HepG2 (cell line): Measurements from ENCODE around the gene ZNF530. TPM values are rescaled to one million over a fixed set of nuclear protein-coding genes. Genes with fewer than 3 reads are reported as not detected.

Experiments
- ATAC-seq: fragments of 200-7000 bp; cut with Tn5 transposase; 3 replicates; pipeline ENCODE4 v1.9.1; 2020; ENCODE audit warnings: mild to moderate bottlenecking, moderate library complexity
- BruUV-seq: library from RNA; stranded (reverse); fragments of 400-500 nt; replicated peaks from 2 replicates; lab custom pipeline; 2021; lab: Mats Ljungman, UMichigan
- CTCF ChIA-PET: fragments of 300-600 bp; formaldehyde crosslinking; extraction: SDS; loops from one replicate; lab custom pipeline; 2021; ENCODE audit warnings: low total read pairs, inconsistent platforms, low intra/inter-chr PET ratio; lab: Yijun Ruan, JAX
- POLR2A ChIA-PET: fragments of 350-600 bp; sonication (Branson Sonifier 250); formaldehyde crosslinking; loops from one replicate; lab custom pipeline; 2020; ENCODE audit warnings: antibody characterized with exemption, inconsistent platforms; lab: Yijun Ruan, JAX
- DNase-seq: peaks from one replicate; pipeline ENCODE4 v3.0.0-alpha.2; 2015; ENCODE audit warnings: low spot score
- FAIRE-seq: peaks from 3 replicates; lab custom pipeline; 2011; peaks lifted over from hg19 to GRCh38; lab: Jason Lieb, UNC
- H2AFZ ChIP-seq: one replicate; pipeline ENCODE4 v1.6.1; 2011; ENCODE audit warnings: low read length, inconsistent platforms
- H3K27ac ChIP-seq: fragments of 300-600 bp; 3 replicates; pipeline ENCODE4 v1.8.0; 2011; ENCODE audit warnings: mixed run types, mild to moderate bottlenecking, mixed read lengths, low read length, inconsistent platforms; ENCODE audit not compliant: insufficient read depth; ENCODE audit errors: extremely low read length
- H3K27me3 ChIP-seq, 2 experiments: fragments of 200-600 bp in 1 of 2; 2 replicates in 1 of 2; 3 replicates in 1 of 2; pipeline versions ENCODE4 v1.6.0 to v1.8.0; 2011; ENCODE audit warnings: low read length in 2 of 2, mild to moderate bottlenecking in 2 of 2, moderate library complexity in 2 of 2, inconsistent platforms in 1 of 2; ENCODE audit not compliant: insufficient read depth in 2 of 2, control insufficient read depth in 1 of 2
- H3K36me3 ChIP-seq, 2 experiments: fragments of 200-600 bp in 1 of 2; replicated peaks in 1 of 2; 2 replicates in 1 of 2; 3 replicates in 1 of 2; pipeline versions ENCODE4 v1.5.1 to v1.8.0; 2011; ENCODE audit warnings: low read length in 2 of 2, inconsistent platforms in 1 of 2; ENCODE audit not compliant: insufficient read depth in 2 of 2, control insufficient read depth in 1 of 2
- H3K4me1 ChIP-seq: 2 replicates; pipeline ENCODE4 v1.5.1; 2012; ENCODE audit warnings: low read length, inconsistent platforms; ENCODE audit not compliant: insufficient read depth
- H3K4me2 ChIP-seq: 2 replicates; pipeline ENCODE4 v1.6.0; 2011; ENCODE audit warnings: low read depth, low read length, inconsistent platforms
- H3K4me3 ChIP-seq, 3 experiments: fragments of 200-600 bp in 1 of 3; sonication (generic), shearing (Covaris generic) in 1 of 3; replicated peaks in 1 of 3; 2 replicates each; pipeline ENCODE4 v1.5.1; 2011 to 2016; ENCODE audit warnings: low read length in 3 of 3, inconsistent platforms in 2 of 3, low read depth in 2 of 3, mild to moderate bottlenecking in 2 of 3, control low read depth in 1 of 3, mixed read lengths in 1 of 3; ENCODE audit not compliant: insufficient read depth in 1 of 3
- H3K79me2 ChIP-seq: one replicate; pipeline ENCODE4 v1.6.1; 2011; ENCODE audit warnings: low read length, inconsistent platforms; ENCODE audit not compliant: insufficient read depth
- H3K9ac ChIP-seq: 2 replicates; pipeline ENCODE4 v1.6.0; 2011; ENCODE audit warnings: mild to moderate bottlenecking, low read depth, low read length, inconsistent platforms; ENCODE audit not compliant: insufficient read depth
- H3K9me3 ChIP-seq: 2 replicates; pipeline ENCODE4 v1.5.1; 2012; ENCODE audit warnings: mild to moderate bottlenecking, low read length
- H4K20me1 ChIP-seq: 2 replicates; pipeline ENCODE4 v1.6.0; 2011; ENCODE audit warnings: inconsistent platforms, mild to moderate bottlenecking, low read length, moderate library complexity; ENCODE audit not compliant: insufficient read depth
- AGO1 ChIP-seq: fragments of 200-400 bp; formaldehyde crosslinking; IDR thresholded peaks from 2 replicates; pipeline ENCODE4 v1.6.1; 2017; ENCODE audit warnings: mild to moderate bottlenecking, low read depth, low read length, moderate library complexity; ENCODE audit not compliant: poor library complexity, severe bottlenecking
- BCLAF1 ChIP-seq: fragments of 450-650 bp; IDR thresholded peaks from 2 replicates; pipeline ENCODE4 v1.6.1; 2017; ENCODE audit warnings: mild to moderate bottlenecking
- EEA1 ChIP-seq: sonication (generic); formaldehyde crosslinking; IDR thresholded peaks from 2 replicates; pipeline ENCODE4 v1.5.1; 2020; ENCODE audit warnings: mild to moderate bottlenecking, missing genetic modification reagents, borderline replicate concordance
- EZH2 ChIP-seq: conservative IDR thresholded peaks from 2 replicates; pipeline ENCODE4 v1.6.1; 2012; ENCODE audit warnings: mild to moderate bottlenecking, low read depth, low read length, moderate library complexity
- FOXO4 ChIP-seq: sonication (generic); formaldehyde crosslinking; conservative IDR thresholded peaks from 2 replicates; pipeline ENCODE4 v1.8.1; 2023; ENCODE audit warnings: missing genetic modification reagents
- HNF1B ChIP-seq: sonication (generic); formaldehyde crosslinking; IDR thresholded peaks from 2 replicates; pipeline ENCODE4 v1.5.1; 2020; ENCODE audit warnings: mild to moderate bottlenecking, moderate library complexity, missing genetic modification reagents
- MXD1 ChIP-seq: sonication (generic); formaldehyde crosslinking; IDR thresholded peaks from 2 replicates; pipeline ENCODE4 v1.4.0; 2020; ENCODE audit warnings: mild to moderate bottlenecking, missing genetic modification reagents
- SP2 ChIP-seq: sonication (generic); formaldehyde crosslinking; IDR thresholded peaks from 2 replicates; pipeline ENCODE4 v1.5.1; 2020; ENCODE audit warnings: mild to moderate bottlenecking, missing genetic modification reagents
- TERF1 ChIP-seq: sonication (generic); formaldehyde crosslinking; IDR thresholded peaks from 2 replicates; pipeline ENCODE4 v1.8.0; 2022; ENCODE audit warnings: mild to moderate bottlenecking, missing genetic modification reagents, moderate library complexity
- USF2 ChIP-seq, 2 experiments: sonication (generic) in 1 of 2; formaldehyde crosslinking in 1 of 2; IDR thresholded peaks; 2 replicates each; pipeline versions ENCODE4 v1.5.1 to v1.6.1; 2011 to 2020; ENCODE audit warnings: borderline replicate concordance in 1 of 2, low read depth in 1 of 2, low read length in 1 of 2, mild to moderate bottlenecking in 1 of 2, missing genetic modification reagents in 1 of 2, moderate library complexity in 1 of 2
- ZFP90 ChIP-seq: sonication (generic); formaldehyde crosslinking; IDR thresholded peaks from 2 replicates; pipeline ENCODE4 v1.8.0; 2022; ENCODE audit warnings: missing genetic modification reagents, mild to moderate bottlenecking, inconsistent platforms, borderline replicate concordance
- ZFYVE20 ChIP-seq: sonication (generic); formaldehyde crosslinking; IDR thresholded peaks from 2 replicates; pipeline ENCODE4 v1.8.0; 2023; ENCODE audit warnings: low read depth, mild to moderate bottlenecking, moderate library complexity, missing genetic modification reagents, borderline replicate concordance
- WGBS: methylation state at CpG from one replicate; pipeline ENCODE4 v1.1.6; 2017; ENCODE audit warnings: low lambda C conversion rate; 5-methylcytosine and 5-hydroxymethylcytosine counted together
- in situ Hi-C: cut with HindIII; loops from 2 replicates; pipeline ENCODE4 v1.10.0; 2017; ENCODE audit warnings: low pct_unique_long_range_greater_than_20kb; ENCODE audit not compliant: extremely low pct_ligation_motif_present
- intact Hi-C: fragments of 100-400 bp; cut with micrococcal nuclease; formaldehyde crosslinking; loops from one replicate; pipeline ENCODE4 v1.10.0; 2022; ENCODE audit not compliant: unreplicated experiment
- polyA plus RNA-seq, 8 experiments: library from polyadenylated mRNA; depleted of rRNA in 3 of 8; stranded (reverse) in 7 of 8; unstranded in 1 of 8; fragments of >200 nt; fragmentation: Illumina TruSeq in 4 of 8; extraction: Trizol in 4 of 8; gene quantifications; 2 replicates each; pipeline versions ENCODE4 v1.2.1 to v1.2.3, GENCODE V29; 2011 to 2016; ENCODE audit warnings: low read depth in 4 of 8, missing spikeins in 1 of 8, mixed read lengths in 1 of 8; ENCODE audit not compliant: insufficient read depth in 1 of 8
- total RNA-seq, 5 experiments: library from RNA; depleted of rRNA; stranded (reverse); fragments of >200 nt; fragmentation: Illumina TruSeq; extraction: Trizol; gene quantifications; 2 replicates each; pipeline ENCODE4 v1.2.3, GENCODE V29; 2016; ENCODE audit warnings: low read depth in 1 of 5

The ZNF530 gene
- total and polyA plus RNA-seq, 2 of the 13 experiments (the other 11 are each of a cell fraction or from before 2014, with no cell fraction given): 1.1 to 7.8 TPM

- TF ChIP-seq AGO1 (no peak), EEA1 (CRISPR knock-in tag) (no peak), SP2 (CRISPR knock-in tag) (no peak), ZFYVE20 (CRISPR knock-in tag) (no peak)
Observed at GRCh38 chr19:57606931-57607330, 7.2 kb downstream of the ZNF530 start (continued).

- in situ Hi-C loops: no loop called here
- WGBS: 81% methylated on average over 4 of the region's 4 CpGs
- H3K4me2 ChIP-seq: no peak overlapping the region
- H3K79me2 ChIP-seq: peaks cover 21% of the 10 kb centered on the region
- FAIRE-seq (no peak), DNase-seq (no peak), ATAC-seq (no peak)
- intact Hi-C loops: no loop called here
- H3K9ac ChIP-seq: no peak overlapping the region
- H3K36me3 ChIP-seq: peaks cover 5 to 14% of the 10 kb centered on the region in 2 experiments; a peak in 3 of 5 replicates
- no peaks in the 10 kb centered on the region; a peak in 1 of 5 replicates for H3K27me3 ChIP-seq
- no peak overlapping the region for H3K4me3 ChIP-seq
- H2AFZ ChIP-seq: no peak overlapping the region
- H4K20me1 ChIP-seq: no peaks in the 10 kb centered on the region
- peaks cover 8% of the 10 kb centered on the region; the same call in 1 of the 2 replicates for H3K9me3 ChIP-seq
- no TSS peak for BruUV-seq
- peaks cover 20% of the 10 kb centered on the region for H3K4me1 ChIP-seq
- CTCF ChIA-PET: no interaction called here
- no peak overlapping the region for H3K27ac ChIP-seq
- POLR2A ChIA-PET: no interaction called here
- TF ChIP-seq TERF1 (CRISPR knock-in tag): no peak
- no peak for TF ChIP-seq HNF1B (CRISPR knock-in tag)
- no peak for TF ChIP-seq ZFP90 (CRISPR knock-in tag)
- no peak for TF ChIP-seq USF2 (IDR thresholded peaks at IDR 0.05; ENCODE audit: low read depth, low read length)
- no peak for TF ChIP-seq USF2 (CRISPR knock-in tag; IDR thresholded peaks at IDR 0.05; ENCODE audit: borderline replicate concordance)
- no peak for TF ChIP-seq BCLAF1
- TF ChIP-seq MXD1 (CRISPR knock-in tag): no peak
- TF ChIP-seq FOXO4 (CRISPR knock-in tag): no peak
- no peak for TF ChIP-seq EZH2
Observed at GRCh38 chr19:57611113-57611512, 11.4 kb downstream of the ZNF530 start.
